Measurements from ENCODE around the gene SEMA6C. TPM values are rescaled to one million over a fixed set of nuclear protein-coding genes. Genes with fewer than 3 reads are reported as not detected.
A peak's percentile ranks its signal among the peaks of the same experiment; 100 is the strongest.

Gene SEMA6C
- total RNA-seq, 1 experiment from 2014 or later = 8.2 TPM

- no peak overlapping the region for H3K27ac ChIP-seq (ENCODE audit: low read depth, low read length)
- H3K4me3 ChIP-seq (replicated peaks in 1 of 2; ENCODE audit: low read depth in 1 of 2, low read length in 2 of 2) = no peak overlapping the region
- RAD21 ChIA-PET (ENCODE audit: low non-redundant PET in 1 of 2, low total read pairs in 2 of 2, uncharacterized antibody in 2 of 2, unreplicated experiment in 2 of 2) = no interaction called here
- TF ChIP-seq, protein P1, sequence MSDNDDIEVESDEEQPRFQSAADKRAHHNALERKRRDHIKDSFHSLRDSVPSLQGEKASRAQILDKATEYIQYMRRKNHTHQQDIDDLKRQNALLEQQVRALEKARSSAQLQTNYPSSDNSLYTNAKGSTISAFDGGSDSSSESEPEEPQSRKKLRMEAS (IDR thresholded peaks at IDR 0.05) = no peak
- TF ChIP-seq ELF1 (IDR thresholded peaks at IDR 0.05; ENCODE audit: borderline replicate concordance, low read depth) (no peak), EGR1 (IDR thresholded peaks at IDR 0.05; ENCODE audit: low read depth) (no peak), EZH2phosphoT487 (IDR thresholded peaks at IDR 0.05; ENCODE audit: borderline replicate concordance) (no peak), EZH2 (IDR thresholded peaks at IDR 0.05) (no peak), ZBTB33 (IDR thresholded peaks at IDR 0.05; ENCODE audit: extremely low read depth, insufficient replicate concordance, low read length) (no peak)
- H3K4me1 ChIP-seq (ENCODE audit: control insufficient read depth in 1 of 2, insufficient read depth in 2 of 2, low read length in 2 of 2) = peaks cover 15% of the 10 kb centered on the region in 2 experiments; a peak in 3 of 4 replicates
- intact Hi-C loops (cut with micrococcal nuclease) = no loop called here
- H2AFZ ChIP-seq (ENCODE audit: low read depth, low read length, poor library complexity, severe bottlenecking) = no peak overlapping the region
- no peak for DNase-seq (ENCODE audit: low read depth, low spot score)
- POLR2A ChIA-PET = no interaction called here
- no peaks in the 10 kb centered on the region for H3K9me2 ChIP-seq (ENCODE audit: insufficient read depth)
- no peaks in the 10 kb centered on the region for H3K36me3 ChIP-seq (ENCODE audit: control insufficient read depth in 1 of 2, insufficient read depth in 2 of 2, low read length in 2 of 2)
- no TSS peak for BruUV-seq (replicated peaks)
- no peak overlapping the region; the same call in 1 of the 2 replicates for H3K4me2 ChIP-seq (ENCODE audit: low read length)
- no peaks in the 10 kb centered on the region for H3K79me2 ChIP-seq (ENCODE audit: insufficient read depth, low read length)
- no peaks in the 10 kb centered on the region for H3K27me3 ChIP-seq (ENCODE audit: insufficient read depth, low read length)
- CTCF ChIA-PET = interaction anchor here (1.3 kb wide), 1 partner anchor 9 kb away, joined by 4 read pairs; no protein-coding TSS in a partner anchor
- H4K20me1 ChIP-seq (ENCODE audit: insufficient read depth) = no peaks in the 10 kb centered on the region
- no peak overlapping the region for H3K9ac ChIP-seq (ENCODE audit: low read length)
- ATAC-seq = peak; percentile 30; the same call in 1 of the 2 replicates
- H3K9me3 ChIP-seq (ENCODE audit: control insufficient read depth in 1 of 2, insufficient read depth in 1 of 2, low read depth in 1 of 2, low read length in 2 of 2) = no peaks in the 10 kb centered on the region
Observed at GRCh38 chr1:151108331-151108730, 38.1 kb downstream of the SEMA6C start.

DNA sequence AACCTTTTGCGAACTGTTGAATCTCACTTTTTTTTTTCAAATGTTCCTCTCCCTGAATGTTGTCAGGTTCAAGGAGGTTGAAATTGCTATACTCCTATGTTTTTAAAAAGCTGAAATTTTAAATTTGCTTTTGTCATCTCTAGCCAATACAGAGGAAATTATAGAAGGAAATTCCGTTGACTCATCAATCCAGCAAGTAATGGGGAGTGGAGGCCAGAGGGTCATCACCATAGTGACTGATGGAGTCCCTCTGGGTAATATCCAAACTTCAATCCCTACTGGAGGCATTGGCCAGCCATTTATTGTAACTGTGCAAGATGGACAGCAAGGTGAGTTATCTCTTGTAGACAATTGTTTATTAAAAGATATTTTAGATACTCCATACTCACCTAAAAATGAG, 39.5 kb downstream of the SEMA6C start:
- no peaks in the 10 kb centered on the region for H3K27me3 ChIP-seq (ENCODE audit: insufficient read depth, low read length)
- H3K9me3 ChIP-seq (ENCODE audit: control insufficient read depth in 1 of 2, insufficient read depth in 1 of 2, low read depth in 1 of 2, low read length in 2 of 2) = no peaks in the 10 kb centered on the region
- peak overlapping the region; percentile 11; the same call in 1 of the 2 replicates for H3K4me2 ChIP-seq (ENCODE audit: low read length)
- ChIA-PET CTCF (no interaction called here), RAD21 (ENCODE audit: low non-redundant PET in 1 of 2, low total read pairs in 2 of 2, uncharacterized antibody in 2 of 2, unreplicated experiment in 2 of 2) (no interaction called here), POLR2A (interaction anchor here (0.7 kb wide), 1 partner anchor 42 kb away, joined by 3 read pairs; no protein-coding TSS in a partner anchor)
- H3K4me3 ChIP-seq (replicated peaks in 1 of 2; ENCODE audit: low read depth in 1 of 2, low read length in 2 of 2) = no peak overlapping the region
- DNase-seq (ENCODE audit: low read depth, low spot score) = no peak
- TF ChIP-seq FOSL1 (IDR thresholded peaks at IDR 0.05; ENCODE audit: low read depth) (no peak), SRF (IDR thresholded peaks at IDR 0.05; ENCODE audit: low read depth) (no peak), CTCF (IDR thresholded peaks at IDR 0.05 in 2 of 3, conservative IDR thresholded peaks at IDR 0.05 in 1 of 3; ENCODE audit: borderline replicate concordance in 1 of 3, insufficient read depth in 1 of 3, low read depth in 2 of 3, low read length in 2 of 3) (no peak), SIN3A (IDR thresholded peaks at IDR 0.05; ENCODE audit: low read depth) (no peak), EZH2phosphoT487 (IDR thresholded peaks at IDR 0.05; ENCODE audit: borderline replicate concordance) (no peak), SP1 (IDR thresholded peaks at IDR 0.05; ENCODE audit: low read depth) (no peak)
- TF ChIP-seq, protein P2, sequence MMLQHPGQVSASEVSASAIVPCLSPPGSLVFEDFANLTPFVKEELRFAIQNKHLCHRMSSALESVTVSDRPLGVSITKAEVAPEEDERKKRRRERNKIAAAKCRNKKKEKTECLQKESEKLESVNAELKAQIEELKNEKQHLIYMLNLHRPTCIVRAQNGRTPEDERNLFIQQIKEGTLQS (IDR thresholded peaks at IDR 0.05) = no peak
- intact Hi-C loops (cut with micrococcal nuclease) = no loop called here
- H2AFZ ChIP-seq (ENCODE audit: low read depth, low read length, poor library complexity, severe bottlenecking) = no peak overlapping the region
- no peaks in the 10 kb centered on the region for H3K36me3 ChIP-seq (ENCODE audit: control insufficient read depth in 1 of 2, insufficient read depth in 2 of 2, low read length in 2 of 2)
- H3K4me1 ChIP-seq (ENCODE audit: control insufficient read depth in 1 of 2, insufficient read depth in 2 of 2, low read length in 2 of 2) = peaks cover 15% of the 10 kb centered on the region in 2 experiments; a peak in 3 of 4 replicates
- no peak for ATAC-seq
- no peak overlapping the region for H3K9ac ChIP-seq (ENCODE audit: low read length)
- no TSS peak for BruUV-seq (replicated peaks)
- no peak overlapping the region for H3K27ac ChIP-seq (ENCODE audit: low read depth, low read length)
- H4K20me1 ChIP-seq (ENCODE audit: insufficient read depth) = no peaks in the 10 kb centered on the region
- no peaks in the 10 kb centered on the region for H3K79me2 ChIP-seq (ENCODE audit: insufficient read depth, low read length)
- no peaks in the 10 kb centered on the region for H3K9me2 ChIP-seq (ENCODE audit: insufficient read depth)

Measured in HCT116 (cell line).